Keratinocyte (primary cell): ENCODE measurements around the gene PDCL2. TPM values are rescaled to one million over a fixed set of nuclear protein-coding genes. Genes with fewer than 3 reads are reported as not detected.

Source experiments
- DNase-seq: peaks from one replicate; pipeline ENCODE4 v3.0.0-alpha.2; 2011; ENCODE audit warnings: low read depth, missing footprints, low spot score
- FAIRE-seq: peaks from 2 replicates; lab custom pipeline; 2011; peaks lifted over from hg19 to GRCh38; lab: Jason Lieb, UNC
- H2AFZ ChIP-seq: 2 replicates; pipeline ENCODE4 v1.6.0; 2012; ENCODE audit warnings: low read length, control low read depth, inconsistent platforms; ENCODE audit not compliant: control insufficient read depth
- H3K27ac ChIP-seq: 2 replicates; pipeline ENCODE4 v1.5.1; 2011; ENCODE audit warnings: low read length; ENCODE audit not compliant: control insufficient read depth, insufficient read depth
- H3K27me3 ChIP-seq: 3 replicates; pipeline ENCODE4 v1.6.0; 2011; ENCODE audit warnings: low read length; ENCODE audit not compliant: control insufficient read depth, insufficient read depth; ENCODE audit errors: extremely low read depth
- H3K36me3 ChIP-seq, 2 experiments: 2 replicates in 1 of 2; 3 replicates in 1 of 2; pipeline ENCODE4 v1.5.1; 2011; ENCODE audit warnings: low read length in 2 of 2, mild to moderate bottlenecking in 1 of 2; ENCODE audit not compliant: control insufficient read depth in 2 of 2, insufficient read depth in 2 of 2; ENCODE audit errors: extremely low read depth in 1 of 2
- H3K4me1 ChIP-seq: 3 replicates; pipeline ENCODE4 v1.5.1; 2011; ENCODE audit warnings: low read length; ENCODE audit not compliant: control insufficient read depth, insufficient read depth; ENCODE audit errors: extremely low read depth
- H3K4me2 ChIP-seq: 3 replicates; pipeline ENCODE4 v1.6.0; 2011; ENCODE audit warnings: low read depth, low read length; ENCODE audit not compliant: control insufficient read depth, insufficient read depth; ENCODE audit errors: extremely low read depth
- H3K4me3 ChIP-seq, 3 experiments: fragments of 200-600 bp in 1 of 3; sonication (generic) in 1 of 3; 2 replicates in 2 of 3; 3 replicates in 1 of 3; pipeline ENCODE4 v1.5.1; 2011 to 2016; ENCODE audit warnings: low read length in 3 of 3, mild to moderate bottlenecking in 3 of 3, control low read depth in 2 of 3, inconsistent platforms in 1 of 3, low read depth in 1 of 3, mixed read lengths in 1 of 3, mixed run types in 1 of 3, moderate library complexity in 1 of 3; ENCODE audit not compliant: control insufficient read depth in 2 of 3, insufficient read depth in 2 of 3; ENCODE audit errors: extremely low read depth in 1 of 3
- H3K79me2 ChIP-seq: 2 replicates; pipeline ENCODE4 v1.6.0; 2012; ENCODE audit warnings: low read length; ENCODE audit not compliant: control insufficient read depth, insufficient read depth
- H3K9ac ChIP-seq: 3 replicates; pipeline ENCODE4 v1.6.0; 2011; ENCODE audit warnings: low read length; ENCODE audit not compliant: control insufficient read depth, insufficient read depth; ENCODE audit errors: extremely low read depth
- H3K9me1 ChIP-seq: 3 replicates; pipeline ENCODE4 v1.6.0; 2011; ENCODE audit warnings: low read length; ENCODE audit not compliant: control insufficient read depth, insufficient read depth; ENCODE audit errors: extremely low read depth
- H3K9me3 ChIP-seq: 2 replicates; pipeline ENCODE4 v1.5.1; 2012; ENCODE audit warnings: low read depth, low read length; ENCODE audit not compliant: control insufficient read depth
- H4K20me1 ChIP-seq: 3 replicates; pipeline ENCODE4 v1.6.0; 2011; ENCODE audit warnings: low read length; ENCODE audit not compliant: control insufficient read depth, insufficient read depth; ENCODE audit errors: extremely low read depth
- CTCF ChIP-seq, 3 experiments: IDR thresholded peaks in 1 of 3; conservative IDR thresholded peaks in 1 of 3; optimal IDR thresholded peaks in 1 of 3; 2 replicates in 2 of 3; 3 replicates in 1 of 3; pipeline versions ENCODE3 to v1.5.1; 2011; ENCODE audit warnings: low read length in 3 of 3, mild to moderate bottlenecking in 3 of 3, moderate library complexity in 2 of 3, control low read depth in 1 of 3, inconsistent platforms in 1 of 3; ENCODE audit not compliant: insufficient read depth in 2 of 3; ENCODE audit errors: extremely low read depth in 1 of 3
- EZH2 ChIP-seq: IDR thresholded peaks from one replicate; pipeline ENCODE4 v1.6.1; 2012; ENCODE audit warnings: inconsistent platforms, mild to moderate bottlenecking, low read length, moderate library complexity
- dilution Hi-C: fragments of 300-500 bp; cut with MboI; formaldehyde crosslinking; loops from one replicate; pipeline ENCODE4 v1.7.0; 2020; ENCODE audit warnings: low sequenced_read_pairs; ENCODE audit not compliant: extremely low pct_ligation_motif_present
- polyA plus RNA-seq, 5 experiments: library from polyadenylated mRNA; depleted of rRNA in 3 of 5; stranded (reverse) in 3 of 5; stranded (forward) in 1 of 5; unstranded in 1 of 5; fragments of >200 nt; gene quantifications; 1 replicate in 1 of 5; 2 replicates in 3 of 5; 3 replicates in 1 of 5; pipeline versions ENCODE4 v1.2.1 to v1.2.3, GENCODE V29; 2011 to 2012; ENCODE audit warnings: missing spikeins in 2 of 5, low read depth in 1 of 5, low replicate concordance in 1 of 5

The PDCL2 gene
- polyA plus RNA-seq, 1 donor (not counting 4 experiments of a cell fraction or from before 2014, with no cell fraction given), result not detected

GRCh38 chr4:55547466-55547770 is 44.6 kb downstream of the PDCL2 start:
- H3K9ac ChIP-seq, result peak overlapping the region; percentile 93
- no peak for DNase-seq
- dilution Hi-C loops, result no loop called here
- peaks cover 36% of the 10 kb centered on the region for H3K79me2 ChIP-seq
- TF ChIP-seq EZH2 (no peak), CTCF (optimal IDR thresholded peaks at IDR 0.05 in 1 of 3, IDR thresholded peaks at IDR 0.05 in 1 of 3, conservative IDR thresholded peaks at IDR 0.05 in 1 of 3; ENCODE audit: extremely low read depth in 1 of 3, insufficient read depth in 2 of 3, low read length in 3 of 3) (no peak)
- peak; percentile 66 for FAIRE-seq
- H3K4me1 ChIP-seq, result peaks cover 54% of the 10 kb centered on the region
- peak overlapping the region; percentile 91 to 95 (median 93) for H3K4me3 ChIP-seq
- no peaks in the 10 kb centered on the region for H3K9me3 ChIP-seq
- no peaks in the 10 kb centered on the region for H3K27me3 ChIP-seq
- peak overlapping the region; percentile 88 for H3K4me2 ChIP-seq
- H4K20me1 ChIP-seq, result no peaks in the 10 kb centered on the region
- H3K27ac ChIP-seq, result peak overlapping the region; percentile 94
- peaks cover 3% of the 10 kb centered on the region for H3K9me1 ChIP-seq
- peak overlapping the region; percentile 77 for H2AFZ ChIP-seq
- H3K36me3 ChIP-seq, result no peaks in the 10 kb centered on the region

- Histone ChIP-seq H3K9me3 (no peaks in the 10 kb centered on the region), H3K27me3 (no peaks in the 10 kb centered on the region), H4K20me1 (no peaks in the 10 kb centered on the region), H3K4me3 (peak within 1 kb of the TSS; percentile 91 to 96 (median 95)), H3K36me3 (no peaks in the 10 kb centered on the region), H3K4me1 (peaks cover 54% of the 10 kb centered on the region), H3K79me2 (peaks cover 40% of the 10 kb centered on the region), H3K9ac (peak within 1 kb of the TSS; percentile 93), H3K9me1 (peaks cover 3% of the 10 kb centered on the region), H2AFZ (peak within 1 kb of the TSS; percentile 77), H3K4me2 (peak within 1 kb of the TSS; percentile 88), H3K27ac (peak within 1 kb of the TSS; percentile 94)
- DNase-seq, result no peak
- peak; percentile 26 for FAIRE-seq
- TF ChIP-seq CTCF (optimal IDR thresholded peaks at IDR 0.05 in 1 of 3, IDR thresholded peaks at IDR 0.05 in 1 of 3, conservative IDR thresholded peaks at IDR 0.05 in 1 of 3; ENCODE audit: extremely low read depth in 1 of 3, insufficient read depth in 2 of 3, low read length in 3 of 3) (peak in 2 of 3 experiments; percentile 47 to 58), EZH2 (no peak)
- dilution Hi-C loops, result no loop called here
These were observed 45.1 kb downstream of the PDCL2 start, which contains the start of gene CLOCK for GRCh38 chr4:55546756-55547465. Gene CLOCK, minus strand, starts transcription at chr4:55546909. Its CDS starts 64,124 bp downstream, at chr4:55482785.
